ENCODE measurements around the gene FOXA1. TPM values are rescaled to one million over a fixed set of nuclear protein-coding genes. Genes with fewer than 3 reads are reported as not detected.

Gene FOXA1
- polyA plus RNA-seq, 1 experiment = 0.07 TPM

- H3K4me3 ChIP-seq (ENCODE audit: low read depth, low read length) = no peak overlapping the region
- H3K27me3 ChIP-seq (ENCODE audit: control insufficient read depth, insufficient read depth, low read length) = peaks cover 77% of the 10 kb centered on the region
- no peak overlapping the region for H3K27ac ChIP-seq (ENCODE audit: low read depth, low read length)
- CTCF ChIA-PET = interaction anchor here (0.5 to 2.6 kb wide), 19 partner anchors 16 to 394 kb away, joined by 3 to 48 read pairs (median 4); no protein-coding TSS in a partner anchor
- POLR2A ChIA-PET = no interaction called here
- DNase-seq (ENCODE audit: low read depth, low spot score) = no peak
- TF ChIP-seq CTCF (IDR thresholded peaks at IDR 0.05; ENCODE audit: low read depth, low read length) = no peak
- peaks cover 22% of the 10 kb centered on the region; the same call in 1 of the 2 replicates for H3K9me3 ChIP-seq (ENCODE audit: control insufficient read depth, insufficient read depth, low read length)
Measured at GRCh38 chr14:37592482-37593408, 2.3 kb downstream of the FOXA1 start.

- Histone ChIP-seq H3K27me3 (ENCODE audit: control insufficient read depth, insufficient read depth, low read length) (peaks cover 77% of the 10 kb centered on the region), H3K27ac (ENCODE audit: low read depth, low read length) (no peak overlapping the region), H3K9me3 (ENCODE audit: control insufficient read depth, insufficient read depth, low read length) (peaks cover 22% of the 10 kb centered on the region; the same call in 1 of the 2 replicates), H3K4me3 (ENCODE audit: low read depth, low read length) (no peak overlapping the region)
- DNase-seq (ENCODE audit: low read depth, low spot score) = no peak
- POLR2A ChIA-PET = no interaction called here
- CTCF ChIA-PET = interaction anchor here (0.5 to 1.1 kb wide), 2 partner anchors 117 to 393 kb away, joined by 3 to 6 read pairs; no protein-coding TSS in a partner anchor
- TF ChIP-seq CTCF (IDR thresholded peaks at IDR 0.05; ENCODE audit: low read depth, low read length) = no peak
Measured at GRCh38 chr14:37591941-37592481, 3.0 kb downstream of the FOXA1 start.

- H3K27me3 ChIP-seq (ENCODE audit: control insufficient read depth, insufficient read depth, low read length) = peaks cover 76% of the 10 kb centered on the region
- no peak for DNase-seq (ENCODE audit: low read depth, low spot score)
- ChIA-PET POLR2A (no interaction called here), CTCF (interaction anchor here (0.6 to 1.1 kb wide), 3 partner anchors 117 to 360 kb away, joined by 3 to 4 read pairs (median 3); no protein-coding TSS in a partner anchor)
- no peak overlapping the region for H3K4me3 ChIP-seq (ENCODE audit: low read depth, low read length)
- TF ChIP-seq CTCF (IDR thresholded peaks at IDR 0.05; ENCODE audit: low read depth, low read length) = no peak
- H3K9me3 ChIP-seq (ENCODE audit: control insufficient read depth, insufficient read depth, low read length) = peaks cover 22% of the 10 kb centered on the region; the same call in 1 of the 2 replicates
- H3K27ac ChIP-seq (ENCODE audit: low read depth, low read length) = no peak overlapping the region
Measured at GRCh38 chr14:37591311-37591940, 3.6 kb downstream of the FOXA1 start.

GRCh38 chr14:37590428-37591139, 4.5 kb downstream of the FOXA1 start:
- no peak for TF ChIP-seq CTCF (IDR thresholded peaks at IDR 0.05; ENCODE audit: low read depth, low read length)
- Histone ChIP-seq H3K4me3 (ENCODE audit: low read depth, low read length) (no peak overlapping the region), H3K9me3 (ENCODE audit: control insufficient read depth, insufficient read depth, low read length) (peaks cover 22% of the 10 kb centered on the region; the same call in 1 of the 2 replicates), H3K27me3 (ENCODE audit: control insufficient read depth, insufficient read depth, low read length) (peaks cover 76% of the 10 kb centered on the region), H3K27ac (ENCODE audit: low read depth, low read length) (no peak overlapping the region)
- no peak for DNase-seq (ENCODE audit: low read depth, low spot score)
- POLR2A ChIA-PET = no interaction called here
- CTCF ChIA-PET = interaction anchor here (0.6 to 1.8 kb wide), 4 partner anchors 8 to 360 kb away, joined by 3 to 7 read pairs (median 4); no protein-coding TSS in a partner anchor

Measured in AG04450 (cell line).